HUES48 (cell line): Measurements from ENCODE around the gene KCNK5.

Source experiments
- H3K27ac ChIP-seq: one replicate; pipeline ENCODE4 v1.7.0; 2013; ENCODE audit warnings: low read depth, low read length, inconsistent platforms
- H3K27me3 ChIP-seq: 2 replicates; pipeline ENCODE4 v1.6.1; 2013; ENCODE audit warnings: mild to moderate bottlenecking, low read length; ENCODE audit not compliant: control insufficient read depth, insufficient read depth
- H3K36me3 ChIP-seq: 2 replicates; pipeline ENCODE4 v1.6.1; 2013; ENCODE audit warnings: low read length; ENCODE audit not compliant: control insufficient read depth, insufficient read depth
- H3K4me1 ChIP-seq: 2 replicates; pipeline ENCODE4 v1.6.1; 2013; ENCODE audit warnings: mild to moderate bottlenecking, low read length; ENCODE audit not compliant: control insufficient read depth, insufficient read depth
- H3K4me3 ChIP-seq: 2 replicates; pipeline ENCODE4 v1.5.1; 2013; ENCODE audit warnings: mild to moderate bottlenecking, low read depth, low read length
- H3K9ac ChIP-seq: 2 replicates; pipeline ENCODE4 v1.6.1; 2013; ENCODE audit warnings: mild to moderate bottlenecking, low read depth, low read length, moderate library complexity
- H3K9me3 ChIP-seq: 2 replicates; pipeline ENCODE4 v1.6.1; 2013; ENCODE audit warnings: low read length; ENCODE audit not compliant: control insufficient read depth, insufficient read depth

Gene KCNK5

DNA sequence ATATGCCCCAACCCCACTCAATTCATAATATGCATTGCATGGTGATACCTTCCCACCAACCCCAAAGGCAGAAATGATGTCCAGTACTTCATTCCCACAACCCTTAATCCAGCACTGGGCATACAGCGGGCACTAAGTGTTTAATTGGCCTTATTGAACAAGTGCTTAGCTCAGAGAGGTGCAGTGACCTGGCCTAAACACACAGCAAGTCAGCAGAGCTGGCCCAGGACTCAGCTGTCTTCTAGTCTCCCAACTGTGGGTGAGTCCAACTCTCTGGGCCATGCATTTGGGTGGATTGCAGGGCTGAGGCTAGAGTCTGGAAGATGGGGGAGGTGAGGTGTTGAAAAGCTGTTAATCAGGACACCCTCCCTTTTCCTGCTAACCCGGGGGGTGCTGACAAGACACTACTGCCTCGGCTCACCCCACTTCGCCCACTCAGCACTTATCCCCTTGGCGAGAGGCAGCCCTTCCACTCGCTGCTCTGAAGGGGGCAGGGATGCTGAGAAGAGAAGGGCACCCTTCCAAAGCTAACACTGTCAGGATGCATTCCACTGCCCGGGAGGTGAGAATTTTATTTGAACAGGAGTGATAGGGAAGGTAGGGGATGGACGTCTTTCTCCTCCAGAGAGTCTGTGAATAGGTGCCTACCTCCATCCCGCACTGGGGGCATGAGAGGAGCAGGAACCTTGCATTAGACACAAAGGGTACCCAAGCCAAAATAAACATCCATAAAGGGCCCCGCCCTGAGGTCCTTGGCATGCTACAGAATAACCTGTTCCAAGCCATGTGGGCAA is 14.2 kb downstream of the KCNK5 start:
- H3K27ac ChIP-seq: no peak overlapping the region
- H3K27me3 ChIP-seq: no peaks in the 10 kb centered on the region
- peaks cover 24% of the 10 kb centered on the region for H3K4me1 ChIP-seq
- H3K36me3 ChIP-seq: peaks cover 10% of the 10 kb centered on the region
- H3K9me3 ChIP-seq: no peaks in the 10 kb centered on the region
- no peak overlapping the region for H3K4me3 ChIP-seq
- H3K9ac ChIP-seq: no peak overlapping the region

DNA sequence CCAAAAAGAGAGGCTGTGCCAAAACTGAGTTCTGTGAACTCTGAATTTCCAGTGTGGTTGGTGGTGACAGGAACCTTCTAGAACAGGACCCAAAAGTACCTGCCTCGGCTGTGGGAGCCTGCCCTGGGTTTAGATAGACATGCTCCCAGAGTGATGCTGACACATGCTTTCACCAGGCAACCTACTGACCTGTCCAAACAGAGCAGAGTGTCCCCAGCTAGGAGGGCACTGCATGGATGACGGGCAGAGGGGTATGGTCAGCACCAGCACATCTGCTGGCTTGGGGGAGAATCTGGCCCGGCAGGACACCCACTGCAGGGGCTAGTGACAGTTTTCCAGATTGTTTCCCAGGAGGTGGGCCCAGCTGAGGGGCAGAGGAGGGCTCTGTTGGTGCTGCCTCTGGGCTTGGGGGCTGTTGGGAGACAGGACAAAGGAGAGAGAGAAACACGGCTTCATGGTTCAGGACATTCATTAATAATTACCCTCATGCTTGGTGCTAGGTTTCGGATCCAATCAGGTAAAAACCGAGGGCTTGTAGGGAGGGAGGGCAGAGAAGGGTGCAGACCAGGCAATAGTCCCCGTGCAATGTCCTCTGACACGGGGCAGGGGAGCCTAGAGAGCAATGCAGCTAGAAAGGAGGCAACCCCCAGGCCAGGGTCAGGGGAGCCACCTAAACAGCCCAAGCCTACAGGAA is 15.0 kb downstream of the KCNK5 start:
- H3K36me3 ChIP-seq: peaks cover 10% of the 10 kb centered on the region
- H3K4me1 ChIP-seq: peaks cover 31% of the 10 kb centered on the region

DNA sequence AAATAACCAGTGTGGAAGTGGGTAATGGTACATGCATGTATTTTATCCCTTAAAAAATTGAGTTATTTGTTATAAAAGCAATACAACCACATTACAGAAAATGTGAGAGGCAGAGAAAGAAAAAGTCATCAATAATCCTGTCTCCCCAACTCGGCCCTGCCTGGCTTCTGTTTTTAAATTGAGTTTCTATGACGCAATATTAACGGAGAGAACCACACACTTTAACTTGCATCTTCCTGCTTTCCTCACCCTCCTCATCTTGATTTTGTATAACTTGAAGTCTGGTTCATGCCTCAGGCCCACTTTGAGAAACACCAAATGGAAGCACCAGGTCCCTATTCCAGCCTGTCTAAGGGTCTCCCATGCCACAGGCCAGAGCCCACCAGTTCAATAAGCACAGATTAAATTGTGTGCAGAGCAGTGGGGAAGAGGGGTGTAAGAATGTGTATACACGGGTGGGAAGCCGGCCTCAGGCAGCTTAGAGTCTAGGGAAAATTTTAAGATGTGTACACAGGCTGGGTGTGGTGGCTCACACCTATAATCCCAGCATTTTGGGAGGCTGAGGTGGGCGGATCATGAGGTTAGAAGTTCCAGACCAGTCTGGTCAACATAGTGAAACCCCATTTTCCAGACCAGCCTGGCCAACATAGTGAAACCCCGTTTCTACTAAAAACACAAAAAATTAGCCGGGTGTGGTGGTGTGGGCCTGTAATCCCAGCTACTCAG is 15.9 kb downstream of the KCNK5 start:
- Histone ChIP-seq H3K4me1 (peaks cover 28% of the 10 kb centered on the region), H3K9me3 (no peaks in the 10 kb centered on the region), H3K4me3 (no peak overlapping the region), H3K36me3 (peaks cover 10% of the 10 kb centered on the region), H3K27me3 (no peaks in the 10 kb centered on the region), H3K9ac (no peak overlapping the region), H3K27ac (no peak overlapping the region)

More for the DNA sequence above, 15.0 kb downstream of the KCNK5 start:
- Histone ChIP-seq H3K27ac (no peak overlapping the region), H3K9ac (no peak overlapping the region), H3K4me3 (no peak overlapping the region), H3K9me3 (no peaks in the 10 kb centered on the region), H3K27me3 (no peaks in the 10 kb centered on the region)

DNA sequence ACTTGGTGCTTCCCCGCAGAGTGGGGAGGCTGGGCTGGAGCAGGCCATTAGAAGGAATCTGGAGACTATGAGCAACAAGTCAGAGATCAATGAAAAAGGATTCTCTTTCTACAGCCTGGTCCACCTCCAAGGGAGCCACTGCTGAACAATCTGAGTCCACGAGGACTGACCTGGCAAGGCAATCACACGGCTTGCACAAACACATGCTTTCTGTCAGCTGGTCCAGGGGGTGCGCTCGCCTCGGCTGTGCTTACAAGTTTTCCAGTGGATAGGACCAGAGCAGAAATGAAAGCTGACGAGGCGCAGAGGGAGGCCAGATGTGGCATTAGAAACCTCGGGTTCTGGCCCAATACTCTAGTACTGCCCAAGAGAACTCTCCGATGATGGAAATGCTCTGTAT is 18.1 kb downstream of the KCNK5 start:
- H3K27ac ChIP-seq: no peak overlapping the region
- no peak overlapping the region for H3K9ac ChIP-seq
- peaks cover 6% of the 10 kb centered on the region for H3K36me3 ChIP-seq
- H3K27me3 ChIP-seq: no peaks in the 10 kb centered on the region
- no peaks in the 10 kb centered on the region for H3K9me3 ChIP-seq
- no peak overlapping the region for H3K4me3 ChIP-seq
- H3K4me1 ChIP-seq: peaks cover 26% of the 10 kb centered on the region

DNA sequence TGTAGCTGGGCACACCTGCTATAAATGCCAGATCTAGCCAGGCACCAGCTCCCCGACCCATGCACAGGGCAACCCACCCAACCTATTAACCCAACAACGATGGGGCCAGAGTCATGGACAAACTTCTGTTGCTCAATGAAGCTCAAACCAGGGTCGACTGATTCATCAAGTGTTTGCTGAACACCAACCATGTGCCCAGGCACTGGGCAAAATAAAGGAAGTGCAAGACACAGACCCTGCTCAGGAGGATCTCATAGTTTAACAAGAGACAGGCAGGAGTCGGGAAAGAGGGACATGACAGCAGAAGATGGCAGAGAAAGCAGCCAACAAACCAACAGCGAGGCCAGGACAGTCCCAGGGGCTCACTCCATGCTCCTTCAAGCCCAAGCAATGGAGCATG is 18.8 kb downstream of the KCNK5 start:
- Histone ChIP-seq H3K4me1 (peaks cover 32% of the 10 kb centered on the region), H3K27ac (no peak overlapping the region), H3K9me3 (no peaks in the 10 kb centered on the region), H3K36me3 (peaks cover 6% of the 10 kb centered on the region), H3K9ac (no peak overlapping the region), H3K4me3 (no peak overlapping the region), H3K27me3 (no peaks in the 10 kb centered on the region)

DNA sequence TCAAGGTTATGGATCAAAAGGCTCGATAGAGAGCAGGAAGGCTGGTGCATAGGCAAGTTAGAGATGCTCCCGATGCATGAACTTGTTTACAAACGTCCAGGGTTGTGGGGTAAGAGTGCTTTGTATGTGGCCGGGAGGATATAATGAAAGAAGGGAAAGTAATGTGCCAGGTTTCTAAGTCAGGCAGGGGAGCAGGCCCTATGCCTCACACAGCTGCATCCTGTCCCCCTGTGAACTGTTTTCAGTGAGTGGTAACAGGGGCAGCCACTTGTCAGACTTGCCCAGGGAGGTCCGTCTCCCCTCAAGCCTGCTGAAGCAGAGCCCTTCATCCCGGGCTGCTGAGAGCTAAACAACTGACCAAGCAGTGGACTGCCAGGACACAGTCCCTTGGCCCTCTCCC is 19.4 kb downstream of the KCNK5 start:
- Histone ChIP-seq H3K27ac (no peak overlapping the region), H3K4me1 (peaks cover 38% of the 10 kb centered on the region), H3K4me3 (no peak overlapping the region), H3K36me3 (peaks cover 6% of the 10 kb centered on the region), H3K9ac (no peak overlapping the region), H3K27me3 (no peaks in the 10 kb centered on the region), H3K9me3 (no peaks in the 10 kb centered on the region)

DNA sequence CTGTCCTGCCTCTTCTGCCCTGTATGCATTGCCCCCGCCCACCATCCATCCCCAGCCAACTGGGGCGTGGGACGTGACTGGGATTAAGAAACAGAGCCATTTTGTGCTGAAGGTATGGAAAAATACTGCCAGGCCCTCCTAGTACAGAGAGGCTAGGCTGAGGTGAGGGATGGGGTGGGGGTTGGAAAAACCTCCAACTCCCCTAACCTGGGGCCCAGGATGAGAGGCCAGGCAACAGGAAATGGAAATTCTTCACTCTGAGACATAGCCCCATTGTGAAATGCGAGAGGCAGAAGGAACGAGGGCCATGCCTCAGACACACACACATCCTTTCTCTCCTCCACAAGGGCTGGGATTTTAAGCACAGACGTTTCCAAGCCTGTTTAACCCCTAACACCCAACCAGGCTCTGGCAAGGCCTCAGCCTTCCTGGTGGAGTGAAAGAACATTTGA is 19.9 kb downstream of the KCNK5 start:
- Histone ChIP-seq H3K27me3 (no peaks in the 10 kb centered on the region), H3K4me3 (no peak overlapping the region), H3K4me1 (peaks cover 43% of the 10 kb centered on the region), H3K27ac (no peak overlapping the region), H3K9me3 (no peaks in the 10 kb centered on the region), H3K9ac (no peak overlapping the region), H3K36me3 (peaks cover 5% of the 10 kb centered on the region)

DNA sequence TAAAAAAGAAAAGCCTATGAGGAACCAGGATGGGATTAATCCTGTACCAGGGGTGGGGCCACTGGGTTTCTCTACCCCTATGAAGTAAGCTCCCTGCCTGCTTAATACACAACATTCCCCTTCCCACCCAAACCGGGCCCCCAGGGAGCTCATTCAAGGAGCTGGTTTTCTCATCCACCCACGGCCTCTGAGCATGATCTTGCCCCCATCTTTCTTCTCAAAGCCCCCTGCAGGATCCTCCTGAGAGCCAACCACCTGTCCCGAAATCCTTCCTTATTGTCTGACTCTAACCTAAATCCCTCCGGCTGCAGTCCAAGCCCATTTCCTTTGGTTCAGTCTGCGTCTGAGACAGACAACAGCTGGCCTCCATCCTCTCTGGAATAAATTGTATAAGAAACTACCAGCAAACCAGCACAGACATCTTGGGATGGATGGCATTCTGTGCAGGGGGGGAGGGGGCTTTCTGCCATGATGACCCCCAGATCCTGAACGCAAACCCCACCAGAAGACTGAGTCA is 21.0 kb downstream of the KCNK5 start:
- no peaks in the 10 kb centered on the region for H3K9me3 ChIP-seq
- no peaks in the 10 kb centered on the region; the same call in 1 of the 2 replicates for H3K36me3 ChIP-seq
- peaks cover 54% of the 10 kb centered on the region for H3K4me1 ChIP-seq
- no peak overlapping the region for H3K27ac ChIP-seq
- no peak overlapping the region for H3K4me3 ChIP-seq
- H3K27me3 ChIP-seq: no peaks in the 10 kb centered on the region
- H3K9ac ChIP-seq: no peak overlapping the region

DNA sequence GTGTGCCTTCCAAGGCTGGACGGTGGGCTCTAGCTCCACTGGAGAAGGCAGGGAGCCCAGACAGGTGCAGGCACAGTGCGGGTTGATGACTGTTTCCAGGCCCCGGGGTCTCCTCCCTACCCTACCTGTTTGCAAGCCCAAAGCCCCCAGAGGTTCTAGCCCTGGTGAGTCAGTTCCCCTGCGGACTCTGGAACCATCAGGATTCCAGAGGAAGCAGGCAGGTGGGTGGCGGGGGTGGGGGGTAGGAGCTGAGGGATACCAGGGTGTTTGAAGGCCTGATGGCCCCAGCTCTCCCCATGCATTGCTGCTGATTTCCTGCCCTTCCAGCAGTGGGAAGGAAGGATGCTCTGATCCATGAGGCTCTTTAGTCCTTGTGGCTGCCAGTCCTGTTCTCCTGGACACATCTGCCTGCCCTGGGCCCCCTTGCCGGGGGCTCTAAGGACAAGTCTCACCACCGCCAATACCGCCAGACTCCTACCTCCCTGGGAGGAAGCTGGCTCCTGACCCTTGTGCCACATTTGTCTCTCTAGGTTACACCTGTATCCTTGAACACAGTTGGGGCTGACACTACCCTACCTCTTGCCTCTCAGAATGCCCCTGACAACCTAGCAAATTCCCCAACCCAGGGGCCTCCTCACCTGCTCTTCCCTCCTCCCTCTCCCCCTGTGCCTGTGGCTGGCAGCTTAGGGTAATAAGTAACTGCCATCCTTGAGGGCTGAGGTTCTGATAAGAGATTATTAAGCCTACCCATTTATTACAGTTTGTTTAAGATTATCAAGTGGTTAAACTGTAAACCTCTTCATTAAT is 21.7 kb downstream of the KCNK5 start:
- no peaks in the 10 kb centered on the region for H3K9me3 ChIP-seq
- H3K27me3 ChIP-seq: no peaks in the 10 kb centered on the region
- no peak overlapping the region for H3K9ac ChIP-seq
- H3K4me1 ChIP-seq: peaks cover 58% of the 10 kb centered on the region
- H3K27ac ChIP-seq: peak overlapping the region; percentile 12
- no peak overlapping the region for H3K4me3 ChIP-seq
- no peaks in the 10 kb centered on the region; the same call in 1 of the 2 replicates for H3K36me3 ChIP-seq

DNA sequence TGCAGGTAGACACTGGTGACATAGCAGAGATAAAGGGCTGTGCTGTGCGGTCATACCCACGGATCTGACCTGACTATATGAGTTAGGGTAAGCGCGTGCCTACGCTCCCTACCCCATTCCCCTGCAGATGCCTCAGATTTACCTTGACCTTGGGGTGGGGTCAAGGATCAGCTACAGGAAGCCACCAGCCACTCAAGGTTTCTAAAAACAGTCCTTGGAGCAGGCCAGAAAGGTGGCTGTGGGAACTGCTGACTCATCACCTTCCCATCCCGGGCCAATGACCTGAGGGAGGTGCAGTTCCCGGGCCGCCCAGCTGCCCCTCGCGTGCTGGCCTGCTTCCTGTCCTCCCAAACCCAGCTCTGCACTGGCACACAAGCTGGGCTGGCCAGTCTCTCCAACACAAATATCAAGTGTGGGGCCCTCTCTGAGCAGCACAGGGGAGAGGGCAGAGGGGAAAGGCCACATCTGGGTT is 23.0 kb downstream of the KCNK5 start:
- no peaks in the 10 kb centered on the region for H3K9me3 ChIP-seq
- H3K4me3 ChIP-seq: no peak overlapping the region
- no peaks in the 10 kb centered on the region for H3K36me3 ChIP-seq
- no peak overlapping the region for H3K27ac ChIP-seq
- H3K4me1 ChIP-seq: peaks cover 58% of the 10 kb centered on the region
- H3K9ac ChIP-seq: no peak overlapping the region
- H3K27me3 ChIP-seq: no peaks in the 10 kb centered on the region
